HG03575 (cell line): ENCODE measurements around the gene SCART1.
"Not testable (repeated sequence)": the region's sequence is repeated elsewhere in the genome, so short reads cannot be mapped to it uniquely, and the experiment has no call there.

ENCODE experiments used
- ATAC-seq: cut with Tn5 transposase; IDR thresholded peaks from one replicate; pipeline ENCODE4 v1.9.1; 2021; ENCODE audit not compliant: unreplicated experiment, insufficient number of reproducible peaks, low FRiP score; ENCODE audit errors: extremely low read depth

Gene SCART1

DNA sequence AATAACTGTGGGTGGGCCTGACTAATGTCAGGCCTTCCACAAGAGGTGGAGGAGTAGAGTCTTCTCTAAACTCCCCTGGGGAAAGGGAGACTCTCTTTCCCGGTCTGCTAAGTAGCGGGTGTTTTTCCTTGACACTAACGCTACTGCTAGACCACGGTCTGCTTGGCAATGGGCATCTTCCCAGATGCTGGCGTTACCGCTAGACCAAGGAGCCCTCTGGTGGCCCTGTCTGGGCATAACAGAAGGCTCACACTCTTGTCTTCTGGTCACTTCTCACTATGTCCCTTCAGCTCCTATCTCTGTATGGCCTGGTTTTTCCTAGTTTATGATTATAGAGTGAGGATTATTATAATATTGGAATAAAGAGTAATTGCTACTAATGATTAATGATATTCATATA lies 43.6 kb downstream of the SCART1 start:
- not testable (repeated sequence) for ATAC-seq

- not testable (repeated sequence) for ATAC-seq
These were observed 45.4 kb downstream of the SCART1 start for GRCh38 chr10:133499176-133499575.

GRCh38 chr10:133500897-133501296 lies 47.2 kb downstream of the SCART1 start:
- not testable (repeated sequence) for ATAC-seq

- no peak for ATAC-seq
These were observed 56.0 kb downstream of the SCART1 start for GRCh38 chr10:133509700-133510099.

GRCh38 chr10:133511408-133511807 lies 57.7 kb downstream of the SCART1 start:
- no peak for ATAC-seq

- ATAC-seq, result no peak
These were observed 58.3 kb downstream of the SCART1 start for GRCh38 chr10:133511907-133512528.

GRCh38 chr10:133515471-133515870 lies 61.7 kb downstream of the SCART1 start:
- ATAC-seq, result no peak

GRCh38 chr10:133516057-133516456 lies 62.3 kb downstream of the SCART1 start:
- ATAC-seq, result no peak

GRCh38 chr10:133518517-133518916 lies 64.8 kb downstream of the SCART1 start:
- ATAC-seq, result not testable (repeated sequence)
